ENCODE results near the gene PSMC3IP. TPM values are rescaled to one million over a fixed set of nuclear protein-coding genes. Genes with fewer than 3 reads are reported as not detected.
"Not testable (repeated sequence)": the region's sequence is repeated elsewhere in the genome, so short reads cannot be mapped to it uniquely, and the experiment has no call there.

Gene PSMC3IP
- total and polyA plus RNA-seq, 2 of the 4 experiments (the other 2 are of a cell fraction) = 5.6 to 9.8 TPM

DNA sequence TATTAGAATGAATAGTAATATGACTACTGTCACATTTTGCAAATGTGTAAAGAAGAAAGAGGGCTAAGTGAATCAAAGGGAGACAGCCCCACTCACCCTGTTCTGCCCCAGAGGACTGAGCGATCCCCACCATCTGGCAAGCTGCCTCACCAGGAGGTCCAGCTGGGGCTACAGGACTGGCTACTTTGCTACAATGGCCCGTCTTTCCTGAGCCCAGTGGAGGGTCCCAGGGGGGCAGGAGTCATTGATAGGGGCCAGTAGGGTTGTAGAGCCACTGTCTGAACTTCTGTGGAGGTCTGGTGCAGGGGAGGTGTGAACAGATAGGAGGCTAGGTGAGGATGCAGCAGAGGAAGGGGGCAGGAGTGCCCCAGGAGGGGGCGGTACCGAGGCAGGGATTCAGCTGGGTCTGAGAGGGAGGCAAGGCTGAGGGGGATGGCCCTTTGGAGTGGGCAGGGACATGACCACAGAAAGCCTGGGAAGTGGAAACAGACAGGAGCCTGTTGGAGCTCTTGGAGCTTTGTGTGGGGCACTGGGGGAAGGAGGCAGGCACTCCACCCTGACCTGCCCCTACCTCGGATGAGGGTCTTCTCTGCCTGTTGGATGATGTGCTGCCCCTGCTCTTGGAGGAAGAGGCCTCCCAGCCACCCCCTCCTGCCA, 21.4 kb downstream of the PSMC3IP start:
- H3K9me3 ChIP-seq (ENCODE audit: control insufficient read depth, insufficient read depth, low read length); dilution Hi-C loops (cut with HindIII; ENCODE audit: low sequenced_read_pairs, unreplicated experiment); H2BK120ac ChIP-seq (ENCODE audit: low read depth, low read length); POLR2A ChIA-PET (ENCODE audit: unreplicated experiment); H3K18ac ChIP-seq (ENCODE audit: low read depth, low read length); H2BK5ac ChIP-seq (ENCODE audit: low read depth, low read length, poor library complexity, severe bottlenecking); H2BK20ac ChIP-seq (ENCODE audit: low read depth, low read length); H2AK9ac ChIP-seq (replicated peaks; ENCODE audit: low read depth, low read length, poor library complexity); H3K23ac ChIP-seq (ENCODE audit: low read depth, low read length); H3K27ac ChIP-seq (ENCODE audit: insufficient read depth, low read length); H2AFZ ChIP-seq (replicated peaks; ENCODE audit: low read length, poor library complexity); H3K9ac ChIP-seq (ENCODE audit: low read depth, low read length); intact Hi-C loops (cut with micrococcal nuclease); H2AK5ac ChIP-seq (ENCODE audit: low read depth, low read length); H4K20me1 ChIP-seq (ENCODE audit: insufficient read depth, low read length); H4K91ac ChIP-seq (ENCODE audit: insufficient read depth, low read depth, low read length); H4K5ac ChIP-seq (ENCODE audit: low read depth, low read length); H3K4me2 ChIP-seq (ENCODE audit: low read depth, low read length); H3K56ac ChIP-seq (ENCODE audit: extremely low read depth, insufficient read depth, low read length); H3K27me3 ChIP-seq (ENCODE audit: control insufficient read depth, insufficient read depth, low read length); H3K4me3 ChIP-seq (ENCODE audit: insufficient read depth, low read depth, low read length); BruUV-seq (replicated peaks); CTCF ChIA-PET; DNase-seq; H3K9me1 ChIP-seq (ENCODE audit: insufficient read depth, low read length); H3K4ac ChIP-seq (ENCODE audit: low read depth, low read length); H3K36me3 ChIP-seq (ENCODE audit: control insufficient read depth, insufficient read depth, low read length); H3K14ac ChIP-seq (replicated peaks; ENCODE audit: low read depth, low read length); H3K4me1 ChIP-seq (ENCODE audit: control insufficient read depth, insufficient read depth, low read length); H4K8ac ChIP-seq (ENCODE audit: low read depth in 2 of 2, low read length in 2 of 2); H2BK15ac ChIP-seq (ENCODE audit: low read depth, low read length); in situ Hi-C loops (cut with MboI; ENCODE audit: low sequenced_read_pairs): not testable (repeated sequence)
- peaks cover 12 to 42% of the 10 kb centered on the region in 2 experiments for H3K79me1 ChIP-seq (ENCODE audit: low read depth in 1 of 2, low read length in 2 of 2)
- TF ChIP-seq, protein P1, sequence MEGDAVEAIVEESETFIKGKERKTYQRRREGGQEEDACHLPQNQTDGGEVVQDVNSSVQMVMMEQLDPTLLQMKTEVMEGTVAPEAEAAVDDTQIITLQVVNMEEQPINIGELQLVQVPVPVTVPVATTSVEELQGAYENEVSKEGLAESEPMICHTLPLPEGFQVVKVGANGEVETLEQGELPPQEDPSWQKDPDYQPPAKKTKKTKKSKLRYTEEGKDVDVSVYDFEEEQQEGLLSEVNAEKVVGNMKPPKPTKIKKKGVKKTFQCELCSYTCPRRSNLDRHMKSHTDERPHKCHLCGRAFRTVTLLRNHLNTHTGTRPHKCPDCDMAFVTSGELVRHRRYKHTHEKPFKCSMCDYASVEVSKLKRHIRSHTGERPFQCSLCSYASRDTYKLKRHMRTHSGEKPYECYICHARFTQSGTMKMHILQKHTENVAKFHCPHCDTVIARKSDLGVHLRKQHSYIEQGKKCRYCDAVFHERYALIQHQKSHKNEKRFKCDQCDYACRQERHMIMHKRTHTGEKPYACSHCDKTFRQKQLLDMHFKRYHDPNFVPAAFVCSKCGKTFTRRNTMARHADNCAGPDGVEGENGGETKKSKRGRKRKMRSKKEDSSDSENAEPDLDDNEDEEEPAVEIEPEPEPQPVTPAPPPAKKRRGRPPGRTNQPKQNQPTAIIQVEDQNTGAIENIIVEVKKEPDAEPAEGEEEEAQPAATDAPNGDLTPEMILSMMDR (conservative IDR thresholded peaks at IDR 0.05; ENCODE audit: low read depth, low read length) = 0 out of 2 replicates have a peak, but pooled peaks have one; percentile 8
- WGBS, 2 experiments (ENCODE audit: extremely low coverage in 2 of 2, insufficient read length in 1 of 2) = no CpG with 5 or more reads among the region's 5 CpGs
- peak; percentile 22; the same call in 1 of the 2 replicates for ATAC-seq (ENCODE audit: low read depth)
